Ascending aorta (tissue), 2 donors: ENCODE results near the gene ADAM8. TPM values are rescaled to one million over a fixed set of nuclear protein-coding genes. Genes with fewer than 3 reads are reported as not detected.

Experiments used
- DNase-seq, 2 donors: peaks; one replicate each; pipeline ENCODE4 v3.0.0-alpha.2; 2019; ENCODE audit warnings: low spot score in 2 of 2
- H3K27ac ChIP-seq, 2 donors: fragments of 200-600 bp; sonication (generic); one replicate each; pipeline ENCODE4 v1.5.1; 2016 to 2017; ENCODE audit warnings: mild to moderate bottlenecking in 1 of 2
- H3K27me3 ChIP-seq: fragments of 200-600 bp; sonication (generic); one replicate; pipeline ENCODE4 v1.5.1; 2017
- H3K36me3 ChIP-seq, 2 donors: fragments of 200-600 bp; sonication (generic); one replicate each; pipeline ENCODE4 v1.5.1; 2016
- H3K4me1 ChIP-seq, 2 donors: fragments of 200-600 bp; sonication (generic); one replicate each; pipeline ENCODE4 v1.5.1; 2016 to 2017; ENCODE audit warnings: mild to moderate bottlenecking in 1 of 2
- H3K4me3 ChIP-seq, 2 donors: fragments of 200-600 bp; sonication (generic); one replicate each; pipeline ENCODE4 v1.5.1; 2016 to 2017; ENCODE audit warnings: mild to moderate bottlenecking in 1 of 2
- H3K9me3 ChIP-seq, 2 donors: fragments of 200-600 bp; sonication (generic); one replicate each; pipeline ENCODE4 v1.5.1; 2016
- intact Hi-C: fragments of 100-400 bp; cut with DNase I; formaldehyde crosslinking; loops from one replicate; pipeline ENCODE4 v1.15.1; 2023
- total RNA-seq: library from RNA; depleted of rRNA; stranded (reverse); fragments of >200 nt; gene quantifications from one replicate; pipeline ENCODE4 v1.1.0, GENCODE V29; 2016
- TF ChIP-seq, protein P1 (sequence below), 3 experiments: fragments of 200-600 bp in 2 of 3; fragments of 450-650 bp in 1 of 3; sonication (generic) in 2 of 3; IDR thresholded peaks; one replicate each; pipeline ENCODE4 v1.5.1; 2016 to 2019; ENCODE audit warnings: antibody characterized with exemption in 3 of 3, mild to moderate bottlenecking in 1 of 3, moderate library complexity in 1 of 3

Gene ADAM8
- total RNA-seq, 1 donor from 2014 or later = 21.4 TPM

DNA sequence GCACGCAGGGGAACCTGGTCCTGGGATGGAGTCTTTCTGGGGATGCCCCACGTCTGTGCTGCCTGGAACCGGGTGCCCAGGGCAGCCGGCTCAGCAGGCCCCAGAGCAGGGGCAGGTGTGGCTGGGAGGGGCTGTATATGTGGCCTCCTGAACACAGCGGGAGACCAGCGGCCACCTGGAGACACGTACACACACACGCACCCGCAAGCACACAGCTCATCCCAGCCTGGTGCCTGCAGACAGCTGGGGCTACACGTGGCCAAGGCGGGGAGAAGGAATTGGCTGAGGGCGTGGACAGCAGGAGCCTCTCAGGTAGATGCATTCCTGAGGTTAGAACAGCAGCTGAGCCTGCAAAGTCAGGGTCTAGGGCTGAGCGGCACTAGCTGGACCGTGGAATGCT is 14.0 kb downstream of the ADAM8 start:
- intact Hi-C loops = loop anchor here (1.0 to 5.0 kb wide), 3 partner anchors 47 to 130 kb away; partner anchors contain the start of genes MTG1 and PAOX
- Histone ChIP-seq H3K27me3 (no peaks in the 10 kb centered on the region), H3K4me3 (peak overlapping the region in 1 of 2 donors; percentile 89), H3K36me3 (no peaks in the 10 kb centered on the region), H3K4me1 (peaks cover 12 to 18% of the 10 kb centered on the region in 2 donors), H3K27ac (no peak overlapping the region), H3K9me3 (no peaks in the 10 kb centered on the region)
- no peak for DNase-seq
- TF ChIP-seq, protein P1, sequence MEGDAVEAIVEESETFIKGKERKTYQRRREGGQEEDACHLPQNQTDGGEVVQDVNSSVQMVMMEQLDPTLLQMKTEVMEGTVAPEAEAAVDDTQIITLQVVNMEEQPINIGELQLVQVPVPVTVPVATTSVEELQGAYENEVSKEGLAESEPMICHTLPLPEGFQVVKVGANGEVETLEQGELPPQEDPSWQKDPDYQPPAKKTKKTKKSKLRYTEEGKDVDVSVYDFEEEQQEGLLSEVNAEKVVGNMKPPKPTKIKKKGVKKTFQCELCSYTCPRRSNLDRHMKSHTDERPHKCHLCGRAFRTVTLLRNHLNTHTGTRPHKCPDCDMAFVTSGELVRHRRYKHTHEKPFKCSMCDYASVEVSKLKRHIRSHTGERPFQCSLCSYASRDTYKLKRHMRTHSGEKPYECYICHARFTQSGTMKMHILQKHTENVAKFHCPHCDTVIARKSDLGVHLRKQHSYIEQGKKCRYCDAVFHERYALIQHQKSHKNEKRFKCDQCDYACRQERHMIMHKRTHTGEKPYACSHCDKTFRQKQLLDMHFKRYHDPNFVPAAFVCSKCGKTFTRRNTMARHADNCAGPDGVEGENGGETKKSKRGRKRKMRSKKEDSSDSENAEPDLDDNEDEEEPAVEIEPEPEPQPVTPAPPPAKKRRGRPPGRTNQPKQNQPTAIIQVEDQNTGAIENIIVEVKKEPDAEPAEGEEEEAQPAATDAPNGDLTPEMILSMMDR (IDR thresholded peaks at IDR 0.05) = no peak

DNA sequence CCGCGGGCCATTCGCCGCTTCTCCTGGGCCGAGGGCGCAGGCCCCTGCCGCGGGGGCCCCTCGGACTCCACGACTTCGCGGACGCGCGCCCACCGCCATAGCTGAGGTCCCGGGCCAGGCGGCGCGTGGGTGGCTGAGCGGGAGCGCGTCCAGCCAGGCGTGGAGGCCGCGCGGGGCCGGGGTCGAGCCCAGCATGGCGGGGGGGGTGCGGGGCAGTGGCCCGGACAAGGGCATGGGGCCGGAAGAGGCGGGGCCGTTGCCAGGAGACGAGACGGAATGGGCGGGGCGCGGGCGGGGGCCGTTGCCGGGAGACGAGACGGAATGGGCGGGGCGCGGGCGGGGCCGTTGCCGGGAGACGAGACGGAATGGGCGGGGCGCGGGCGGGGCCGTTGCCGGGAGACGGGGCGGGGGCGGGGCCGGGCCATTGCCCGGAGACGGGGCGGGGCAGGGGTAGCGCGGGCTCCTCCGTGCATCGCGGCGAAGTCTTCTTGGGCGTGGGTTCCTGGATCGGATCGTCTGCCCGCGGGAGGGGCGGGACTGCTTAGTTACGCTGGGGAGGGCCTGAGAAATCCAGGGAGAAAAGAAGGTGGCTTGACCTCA is 14.8 kb downstream of the ADAM8 start:
- intact Hi-C loops = loop anchor here (1.0 to 5.0 kb wide), 3 partner anchors 47 to 130 kb away; partner anchors contain the start of genes MTG1 and PAOX
- no peaks in the 10 kb centered on the region for H3K36me3 ChIP-seq
- peak overlapping the region; percentile 80 to 85 for H3K27ac ChIP-seq
- DNase-seq = peak in 1 of 2 donors; percentile 90
- peak overlapping the region; percentile 75 to 89 for H3K4me3 ChIP-seq
- TF ChIP-seq, protein P1 (IDR thresholded peaks at IDR 0.05) = no peak
- no peaks in the 10 kb centered on the region for H3K9me3 ChIP-seq
- peaks cover 14 to 18% of the 10 kb centered on the region in 2 donors for H3K4me1 ChIP-seq
- H3K27me3 ChIP-seq = no peaks in the 10 kb centered on the region

DNA sequence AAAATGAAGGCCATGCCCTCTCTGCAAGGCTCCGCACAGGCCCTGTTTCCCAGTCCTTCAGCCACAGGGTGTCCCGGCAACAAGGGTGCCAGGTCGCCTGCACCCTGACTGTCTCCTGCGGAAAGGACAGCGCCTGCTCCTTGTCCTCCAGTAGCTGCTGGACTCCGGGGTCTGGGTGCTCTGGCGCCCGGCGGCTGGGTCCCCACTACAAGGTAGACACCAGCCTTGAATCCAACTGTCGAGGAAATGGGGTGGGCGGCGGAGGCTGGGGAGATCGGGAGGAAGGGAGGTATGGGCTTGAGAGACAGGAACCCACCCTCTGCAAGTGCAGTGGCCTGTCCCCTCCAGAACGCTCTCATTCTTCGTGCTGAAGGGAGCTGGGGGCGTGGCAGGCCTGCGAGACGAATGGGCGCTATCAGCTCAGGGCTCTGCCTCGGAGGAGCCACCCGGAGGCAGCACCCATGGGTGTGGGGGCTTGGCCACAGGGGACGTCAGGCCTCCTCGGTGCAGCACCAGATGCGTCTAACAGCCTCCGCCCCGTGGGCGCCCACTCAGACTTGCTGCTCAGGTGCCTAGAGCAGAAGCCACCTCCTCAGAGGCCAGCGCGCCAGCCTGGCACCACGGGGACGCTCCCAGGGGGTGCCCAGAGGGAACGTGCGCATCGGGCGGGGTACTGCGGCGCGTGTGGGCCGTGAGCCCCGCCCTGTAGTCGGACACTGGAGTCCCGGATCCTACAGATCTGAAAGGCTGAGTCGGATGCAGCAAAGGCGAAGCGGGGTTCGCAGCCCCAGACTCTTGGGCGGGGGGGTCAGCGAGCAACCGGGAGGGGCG is 15.6 kb downstream of the ADAM8 start:
- Histone ChIP-seq H3K36me3 (no peaks in the 10 kb centered on the region), H3K4me1 (peaks cover 14 to 18% of the 10 kb centered on the region in 2 donors), H3K4me3 (peak overlapping the region; percentile 75 to 89), H3K27me3 (no peaks in the 10 kb centered on the region), H3K9me3 (no peaks in the 10 kb centered on the region), H3K27ac (peak overlapping the region; percentile 80 to 85)
- intact Hi-C loops = loop anchor here (5.0 kb wide), 2 partner anchors 116 to 131 kb away; partner anchors contain the start of genes MTG1 and PAOX
- peak in 1 of 2 donors; percentile 79 for DNase-seq
- TF ChIP-seq, protein P1 (IDR thresholded peaks at IDR 0.05) = no peak

DNA sequence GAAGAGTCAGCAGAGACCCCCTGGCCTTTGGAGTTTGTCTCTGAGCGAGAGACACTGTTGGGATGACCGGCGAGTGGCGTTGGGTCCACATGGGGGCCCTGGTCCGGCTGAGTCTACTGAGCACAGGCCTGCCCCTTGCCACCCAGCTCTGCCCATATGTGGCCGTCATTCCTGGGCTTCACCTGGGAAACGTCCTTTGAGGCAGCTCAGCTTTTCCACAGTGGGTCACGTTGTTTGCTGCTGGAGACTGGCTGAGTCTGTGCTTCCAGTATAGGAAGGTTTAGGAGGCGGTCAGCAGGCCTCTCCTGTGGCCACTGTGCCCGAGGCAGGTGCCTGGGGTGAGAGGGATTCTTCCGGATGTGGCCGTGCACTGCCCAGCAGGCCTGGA is 17.1 kb downstream of the ADAM8 start:
- no peaks in the 10 kb centered on the region for H3K36me3 ChIP-seq
- H3K9me3 ChIP-seq = no peaks in the 10 kb centered on the region
- DNase-seq = no peak
- intact Hi-C loops = no loop called here
- TF ChIP-seq, protein P1 (IDR thresholded peaks at IDR 0.05) = no peak
- peak overlapping the region; percentile 56 to 64 for H3K27ac ChIP-seq
- H3K27me3 ChIP-seq = no peaks in the 10 kb centered on the region
- H3K4me1 ChIP-seq = peaks cover 14 to 18% of the 10 kb centered on the region in 2 donors
- H3K4me3 ChIP-seq = no peak overlapping the region

DNA sequence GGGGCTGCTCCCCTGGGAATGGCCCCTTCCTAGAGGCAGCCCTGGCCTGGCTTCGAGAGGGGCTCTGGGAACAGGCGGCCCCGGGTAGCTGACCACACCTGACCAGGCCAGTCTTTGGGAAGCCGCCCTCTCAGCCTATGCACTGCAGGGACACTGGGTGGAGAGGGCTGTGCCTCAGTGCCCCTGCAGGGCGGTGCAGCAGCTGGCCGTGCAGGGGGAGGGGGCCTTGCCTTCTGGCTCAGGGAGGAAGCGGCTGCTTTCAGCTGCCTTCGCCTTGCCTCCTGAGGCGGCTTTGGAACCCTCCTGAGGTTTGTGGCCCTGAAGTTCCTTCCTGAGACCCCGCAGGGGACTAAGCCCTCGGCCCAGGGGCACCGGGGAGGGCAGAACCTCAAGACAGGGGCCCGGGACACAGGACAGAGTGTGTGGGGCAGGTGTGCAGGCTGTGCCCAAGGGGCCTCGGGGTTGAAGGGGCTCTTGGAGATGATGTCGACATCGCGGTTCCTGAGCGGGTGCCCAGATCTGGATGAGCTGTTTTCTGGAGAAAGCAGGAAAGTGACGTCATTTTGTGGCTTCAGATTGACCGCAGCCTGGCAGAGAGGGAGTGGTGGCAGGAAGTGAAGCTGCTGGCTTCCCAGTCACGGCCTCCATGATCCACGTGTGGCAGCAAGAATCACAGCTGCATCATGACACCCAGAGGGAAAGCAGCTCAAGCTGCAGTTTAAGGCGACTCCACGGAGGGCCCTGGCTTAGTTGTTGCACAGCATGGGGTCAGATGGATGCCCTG is 17.7 kb downstream of the ADAM8 start:
- H3K27me3 ChIP-seq = no peaks in the 10 kb centered on the region

More for the DNA sequence above, 17.7 kb downstream of the ADAM8 start:
- Histone ChIP-seq H3K27ac (peak overlapping the region; percentile 56 to 71), H3K4me3 (no peak overlapping the region), H3K9me3 (no peaks in the 10 kb centered on the region), H3K4me1 (peaks cover 14 to 18% of the 10 kb centered on the region in 2 donors), H3K36me3 (no peaks in the 10 kb centered on the region)
- DNase-seq = peak; percentile 83 to 94
- intact Hi-C loops = no loop called here
- TF ChIP-seq, protein P1 (IDR thresholded peaks at IDR 0.05) = no peak
